Measurements from ENCODE around the gene TMPRSS15.

DNA sequence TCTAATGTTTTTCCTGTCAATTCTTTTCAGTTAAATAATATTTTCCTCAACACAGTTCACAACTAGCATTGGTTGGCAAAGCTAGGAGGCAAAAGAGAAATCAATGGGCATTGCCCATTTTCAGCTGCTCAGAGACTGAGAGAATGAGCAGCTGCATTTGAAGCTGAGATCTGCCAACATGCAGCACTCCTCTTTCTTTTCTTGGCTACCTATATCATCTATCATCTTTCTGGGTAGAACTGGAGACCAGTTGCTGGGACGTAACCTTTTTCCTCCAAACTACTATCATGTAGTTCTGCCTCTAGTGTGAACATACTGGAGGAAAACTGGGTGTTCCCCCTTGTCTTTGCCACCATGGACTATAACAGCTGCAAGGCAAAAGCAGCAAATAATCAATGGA, 136.1 kb downstream of the TMPRSS15 start:
- TF ChIP-seq POLR2A (IDR thresholded peaks at IDR 0.05): no peak
- TF ChIP-seq, protein P1, sequence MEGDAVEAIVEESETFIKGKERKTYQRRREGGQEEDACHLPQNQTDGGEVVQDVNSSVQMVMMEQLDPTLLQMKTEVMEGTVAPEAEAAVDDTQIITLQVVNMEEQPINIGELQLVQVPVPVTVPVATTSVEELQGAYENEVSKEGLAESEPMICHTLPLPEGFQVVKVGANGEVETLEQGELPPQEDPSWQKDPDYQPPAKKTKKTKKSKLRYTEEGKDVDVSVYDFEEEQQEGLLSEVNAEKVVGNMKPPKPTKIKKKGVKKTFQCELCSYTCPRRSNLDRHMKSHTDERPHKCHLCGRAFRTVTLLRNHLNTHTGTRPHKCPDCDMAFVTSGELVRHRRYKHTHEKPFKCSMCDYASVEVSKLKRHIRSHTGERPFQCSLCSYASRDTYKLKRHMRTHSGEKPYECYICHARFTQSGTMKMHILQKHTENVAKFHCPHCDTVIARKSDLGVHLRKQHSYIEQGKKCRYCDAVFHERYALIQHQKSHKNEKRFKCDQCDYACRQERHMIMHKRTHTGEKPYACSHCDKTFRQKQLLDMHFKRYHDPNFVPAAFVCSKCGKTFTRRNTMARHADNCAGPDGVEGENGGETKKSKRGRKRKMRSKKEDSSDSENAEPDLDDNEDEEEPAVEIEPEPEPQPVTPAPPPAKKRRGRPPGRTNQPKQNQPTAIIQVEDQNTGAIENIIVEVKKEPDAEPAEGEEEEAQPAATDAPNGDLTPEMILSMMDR (IDR thresholded peaks at IDR 0.05): no peak

Measured in thyroid gland (tissue), 4 donors.